ENCODE measurements around the gene LCE2D. TPM values are rescaled to one million over a fixed set of nuclear protein-coding genes. Genes with fewer than 3 reads are reported as not detected.

The LCE2D gene
- total RNA-seq, 1 experiment from 2014 or later, result not detected

DNA sequence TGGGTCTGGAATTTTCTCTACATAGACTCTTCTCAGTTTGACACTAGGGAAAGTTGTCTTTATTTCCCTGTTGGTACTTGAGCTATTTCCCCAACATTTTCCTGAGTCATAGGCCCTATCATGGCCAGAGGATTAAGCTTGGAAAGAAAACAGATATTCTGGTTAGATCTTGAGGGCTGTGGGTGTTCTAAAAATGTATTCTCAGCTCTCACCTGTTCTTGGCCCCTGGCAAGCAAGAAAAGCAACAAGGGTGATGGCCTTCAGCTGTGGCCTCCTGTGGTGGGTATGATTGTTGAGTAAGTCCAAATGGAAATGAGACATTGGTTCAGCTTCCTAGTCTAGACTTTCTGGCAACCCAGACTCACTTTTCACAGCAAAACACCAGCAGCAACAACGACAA lies 22.8 kb upstream of the LCE2D start:
- in situ Hi-C loops (cut with HindIII; ENCODE audit: low pct_unique_long_range_greater_than_20kb, low sequenced_read_pairs), result no loop called here
- no peaks in the 10 kb centered on the region for H3K4me1 ChIP-seq (ENCODE audit: control insufficient read depth, insufficient read depth, low read length)
- no peaks in the 10 kb centered on the region for H3K27me3 ChIP-seq (ENCODE audit: control insufficient read depth, insufficient read depth, low read length)
- ATAC-seq, result no peak
- H3K36me3 ChIP-seq (ENCODE audit: control insufficient read depth, insufficient read depth, low read length), result no peaks in the 10 kb centered on the region
- intact Hi-C loops (cut with micrococcal nuclease; ENCODE audit: unreplicated experiment), result no loop called here
- DNase-seq (ENCODE audit: low read depth, low spot score), result no peak
- ChIA-PET CTCF (no interaction called here), POLR2A (no interaction called here)
- TF ChIP-seq, protein P1, sequence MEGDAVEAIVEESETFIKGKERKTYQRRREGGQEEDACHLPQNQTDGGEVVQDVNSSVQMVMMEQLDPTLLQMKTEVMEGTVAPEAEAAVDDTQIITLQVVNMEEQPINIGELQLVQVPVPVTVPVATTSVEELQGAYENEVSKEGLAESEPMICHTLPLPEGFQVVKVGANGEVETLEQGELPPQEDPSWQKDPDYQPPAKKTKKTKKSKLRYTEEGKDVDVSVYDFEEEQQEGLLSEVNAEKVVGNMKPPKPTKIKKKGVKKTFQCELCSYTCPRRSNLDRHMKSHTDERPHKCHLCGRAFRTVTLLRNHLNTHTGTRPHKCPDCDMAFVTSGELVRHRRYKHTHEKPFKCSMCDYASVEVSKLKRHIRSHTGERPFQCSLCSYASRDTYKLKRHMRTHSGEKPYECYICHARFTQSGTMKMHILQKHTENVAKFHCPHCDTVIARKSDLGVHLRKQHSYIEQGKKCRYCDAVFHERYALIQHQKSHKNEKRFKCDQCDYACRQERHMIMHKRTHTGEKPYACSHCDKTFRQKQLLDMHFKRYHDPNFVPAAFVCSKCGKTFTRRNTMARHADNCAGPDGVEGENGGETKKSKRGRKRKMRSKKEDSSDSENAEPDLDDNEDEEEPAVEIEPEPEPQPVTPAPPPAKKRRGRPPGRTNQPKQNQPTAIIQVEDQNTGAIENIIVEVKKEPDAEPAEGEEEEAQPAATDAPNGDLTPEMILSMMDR (IDR thresholded peaks at IDR 0.05), result no peak
- TF ChIP-seq SIN3A (IDR thresholded peaks at IDR 0.05; ENCODE audit: borderline replicate concordance, insufficient read depth, low read depth, low read length) (no peak), POLR2AphosphoS5 (IDR thresholded peaks at IDR 0.05; ENCODE audit: low read depth, low read length) (no peak), TCF7L2 (IDR thresholded peaks at IDR 0.05; ENCODE audit: low read depth, low read length) (no peak)
- TF ChIP-seq, protein P2, sequence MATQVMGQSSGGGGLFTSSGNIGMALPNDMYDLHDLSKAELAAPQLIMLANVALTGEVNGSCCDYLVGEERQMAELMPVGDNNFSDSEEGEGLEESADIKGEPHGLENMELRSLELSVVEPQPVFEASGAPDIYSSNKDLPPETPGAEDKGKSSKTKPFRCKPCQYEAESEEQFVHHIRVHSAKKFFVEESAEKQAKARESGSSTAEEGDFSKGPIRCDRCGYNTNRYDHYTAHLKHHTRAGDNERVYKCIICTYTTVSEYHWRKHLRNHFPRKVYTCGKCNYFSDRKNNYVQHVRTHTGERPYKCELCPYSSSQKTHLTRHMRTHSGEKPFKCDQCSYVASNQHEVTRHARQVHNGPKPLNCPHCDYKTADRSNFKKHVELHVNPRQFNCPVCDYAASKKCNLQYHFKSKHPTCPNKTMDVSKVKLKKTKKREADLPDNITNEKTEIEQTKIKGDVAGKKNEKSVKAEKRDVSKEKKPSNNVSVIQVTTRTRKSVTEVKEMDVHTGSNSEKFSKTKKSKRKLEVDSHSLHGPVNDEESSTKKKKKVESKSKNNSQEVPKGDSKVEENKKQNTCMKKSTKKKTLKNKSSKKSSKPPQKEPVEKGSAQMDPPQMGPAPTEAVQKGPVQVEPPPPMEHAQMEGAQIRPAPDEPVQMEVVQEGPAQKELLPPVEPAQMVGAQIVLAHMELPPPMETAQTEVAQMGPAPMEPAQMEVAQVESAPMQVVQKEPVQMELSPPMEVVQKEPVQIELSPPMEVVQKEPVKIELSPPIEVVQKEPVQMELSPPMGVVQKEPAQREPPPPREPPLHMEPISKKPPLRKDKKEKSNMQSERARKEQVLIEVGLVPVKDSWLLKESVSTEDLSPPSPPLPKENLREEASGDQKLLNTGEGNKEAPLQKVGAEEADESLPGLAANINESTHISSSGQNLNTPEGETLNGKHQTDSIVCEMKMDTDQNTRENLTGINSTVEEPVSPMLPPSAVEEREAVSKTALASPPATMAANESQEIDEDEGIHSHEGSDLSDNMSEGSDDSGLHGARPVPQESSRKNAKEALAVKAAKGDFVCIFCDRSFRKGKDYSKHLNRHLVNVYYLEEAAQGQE (IDR thresholded peaks at IDR 0.05; ENCODE audit: insufficient read depth in 1 of 2, low read depth in 2 of 2, low read length in 1 of 2), result no peak
- H3K27ac ChIP-seq (ENCODE audit: low read length), result no peak overlapping the region
- no peak overlapping the region for H3K4me3 ChIP-seq (ENCODE audit: low read depth in 2 of 2, low read length in 2 of 2)
- BruUV-seq (replicated peaks), result no TSS peak
- no peaks in the 10 kb centered on the region for H3K9me3 ChIP-seq (ENCODE audit: control insufficient read depth, insufficient read depth, low read depth, low read length)

DNA sequence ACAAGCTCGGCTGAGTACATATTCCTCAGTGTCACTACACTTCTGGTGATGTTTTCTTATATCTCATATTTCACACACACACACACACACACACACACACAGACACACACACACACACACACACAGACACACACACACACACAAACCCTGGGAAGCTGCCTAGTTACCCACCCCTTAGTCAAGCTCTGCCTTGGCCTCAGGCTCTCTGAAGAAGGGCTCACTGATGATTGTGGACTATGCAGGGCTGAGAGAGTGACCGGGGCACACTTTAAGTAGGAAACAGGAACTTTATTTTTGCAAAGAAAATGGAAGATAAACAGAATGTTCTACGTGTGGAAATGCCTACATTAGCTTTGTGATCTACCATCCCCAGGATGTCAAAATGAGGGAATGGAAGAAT lies 19.2 kb upstream of the LCE2D start:
- in situ Hi-C loops (cut with HindIII; ENCODE audit: low pct_unique_long_range_greater_than_20kb, low sequenced_read_pairs) (no loop called here), intact Hi-C loops (cut with micrococcal nuclease; ENCODE audit: unreplicated experiment) (no loop called here)
- CTCF ChIA-PET, result no interaction called here
- no peaks in the 10 kb centered on the region for H3K36me3 ChIP-seq (ENCODE audit: control insufficient read depth, insufficient read depth, low read length)
- H3K27me3 ChIP-seq (ENCODE audit: control insufficient read depth, insufficient read depth, low read length), result no peaks in the 10 kb centered on the region; the same call in 1 of the 2 replicates
- no TSS peak for BruUV-seq (replicated peaks)
- TF ChIP-seq, protein P2 (IDR thresholded peaks at IDR 0.05; ENCODE audit: insufficient read depth in 1 of 2, low read depth in 2 of 2, low read length in 1 of 2), result no peak
- TF ChIP-seq SIN3A (IDR thresholded peaks at IDR 0.05; ENCODE audit: borderline replicate concordance, insufficient read depth, low read depth, low read length) (no peak), TCF7L2 (IDR thresholded peaks at IDR 0.05; ENCODE audit: low read depth, low read length) (no peak)
- DNase-seq (ENCODE audit: low read depth, low spot score) (no peak), ATAC-seq (no peak)
- POLR2A ChIA-PET, result no interaction called here
- no peak overlapping the region for H3K27ac ChIP-seq (ENCODE audit: low read length)
- no peak overlapping the region for H3K4me3 ChIP-seq (ENCODE audit: low read depth in 2 of 2, low read length in 2 of 2)
- no peaks in the 10 kb centered on the region for H3K4me1 ChIP-seq (ENCODE audit: control insufficient read depth, insufficient read depth, low read length)
- H3K9me3 ChIP-seq (ENCODE audit: control insufficient read depth, insufficient read depth, low read depth, low read length), result no peaks in the 10 kb centered on the region
